Omental fat pad (tissue), 4 donors: ENCODE data around the gene FAM177A1. TPM values are rescaled to one million over a fixed set of nuclear protein-coding genes. Genes with fewer than 3 reads are reported as not detected.
A peak's percentile ranks its signal among the peaks of the same experiment; 100 is the strongest.

ENCODE experiments used
- ATAC-seq: fragments of 150-250 bp; one replicate; pipeline ENCODE4 v1.9.1; 2016; ENCODE audit warnings: mild to moderate bottlenecking, moderate library complexity; ENCODE audit not compliant: low FRiP score
- DNase-seq: peaks from one replicate; pipeline ENCODE4 v3.0.0-alpha.2; 2019; ENCODE audit warnings: low spot score
- total RNA-seq, 4 donors: library from RNA; depleted of rRNA; stranded (reverse); fragments of >200 nt; gene quantifications; one replicate each; pipeline ENCODE4 v1.1.0, GENCODE V29; 2016
- TF ChIP-seq, protein P1 (sequence below), 3 donors: fragments of 450-650 bp; IDR thresholded peaks; one replicate each; pipeline ENCODE4 v1.5.1; 2016 to 2017; ENCODE audit warnings: antibody characterized with exemption in 3 of 3, mild to moderate bottlenecking in 3 of 3, moderate library complexity in 2 of 3

FAM177A1 gene, protein sequence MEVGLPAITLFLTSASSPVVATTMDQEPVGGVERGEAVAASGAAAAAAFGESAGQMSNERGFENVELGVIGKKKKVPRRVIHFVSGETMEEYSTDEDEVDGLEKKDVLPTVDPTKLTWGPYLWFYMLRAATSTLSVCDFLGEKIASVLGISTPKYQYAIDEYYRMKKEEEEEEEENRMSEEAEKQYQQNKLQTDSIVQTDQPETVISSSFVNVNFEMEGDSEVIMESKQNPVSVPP
- 100 to 1,000 TPM in 1 of 4 donors, 10 to 100 TPM in 3; 35.7 to 123 (median 52.3) TPM for total RNA-seq

DNA sequence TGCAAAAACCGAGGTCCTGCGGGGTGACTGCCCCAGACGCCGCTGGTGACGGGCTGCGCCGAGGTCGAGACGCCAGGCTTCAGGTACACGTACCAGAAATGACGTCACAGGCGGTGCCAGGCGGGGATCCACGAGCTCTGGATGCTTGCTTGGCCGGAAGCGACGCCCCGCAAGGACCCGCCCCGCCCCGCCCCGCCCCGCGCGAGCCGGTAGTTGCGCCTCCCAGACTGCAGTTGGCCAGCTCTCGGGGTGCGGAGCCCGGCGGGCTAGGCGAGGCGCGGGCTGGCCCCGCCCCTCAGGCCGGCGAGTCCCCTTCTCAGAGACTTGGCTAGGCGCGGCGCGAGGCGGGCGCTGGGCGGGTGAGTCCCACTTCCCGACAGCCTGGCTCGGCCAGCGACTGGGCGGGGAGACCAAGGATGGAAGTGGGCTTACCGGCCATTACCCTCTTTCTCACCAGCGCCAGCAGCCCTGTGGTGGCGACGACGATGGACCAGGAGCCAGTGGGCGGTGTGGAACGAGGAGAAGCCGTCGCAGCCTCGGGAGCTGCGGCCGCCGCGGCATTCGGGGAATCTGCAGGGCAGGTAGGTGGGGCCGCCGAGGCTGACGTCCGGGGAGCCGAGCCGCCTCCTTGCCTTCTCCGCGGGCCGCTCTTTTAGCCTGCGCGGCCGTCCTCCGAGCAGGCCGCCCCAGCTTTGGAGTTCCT is at the start of gene FAM177A1:
Gene FAM177A1, plus strand, starts transcription at position 225 of the 703 bp plus-strand sequence. Its CDS starts 192 bp downstream, at position 417.
- ATAC-seq (peak; percentile 98), DNase-seq (peak; percentile 93)
- TF ChIP-seq, protein P1, sequence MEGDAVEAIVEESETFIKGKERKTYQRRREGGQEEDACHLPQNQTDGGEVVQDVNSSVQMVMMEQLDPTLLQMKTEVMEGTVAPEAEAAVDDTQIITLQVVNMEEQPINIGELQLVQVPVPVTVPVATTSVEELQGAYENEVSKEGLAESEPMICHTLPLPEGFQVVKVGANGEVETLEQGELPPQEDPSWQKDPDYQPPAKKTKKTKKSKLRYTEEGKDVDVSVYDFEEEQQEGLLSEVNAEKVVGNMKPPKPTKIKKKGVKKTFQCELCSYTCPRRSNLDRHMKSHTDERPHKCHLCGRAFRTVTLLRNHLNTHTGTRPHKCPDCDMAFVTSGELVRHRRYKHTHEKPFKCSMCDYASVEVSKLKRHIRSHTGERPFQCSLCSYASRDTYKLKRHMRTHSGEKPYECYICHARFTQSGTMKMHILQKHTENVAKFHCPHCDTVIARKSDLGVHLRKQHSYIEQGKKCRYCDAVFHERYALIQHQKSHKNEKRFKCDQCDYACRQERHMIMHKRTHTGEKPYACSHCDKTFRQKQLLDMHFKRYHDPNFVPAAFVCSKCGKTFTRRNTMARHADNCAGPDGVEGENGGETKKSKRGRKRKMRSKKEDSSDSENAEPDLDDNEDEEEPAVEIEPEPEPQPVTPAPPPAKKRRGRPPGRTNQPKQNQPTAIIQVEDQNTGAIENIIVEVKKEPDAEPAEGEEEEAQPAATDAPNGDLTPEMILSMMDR (IDR thresholded peaks at IDR 0.05), result no peak

DNA sequence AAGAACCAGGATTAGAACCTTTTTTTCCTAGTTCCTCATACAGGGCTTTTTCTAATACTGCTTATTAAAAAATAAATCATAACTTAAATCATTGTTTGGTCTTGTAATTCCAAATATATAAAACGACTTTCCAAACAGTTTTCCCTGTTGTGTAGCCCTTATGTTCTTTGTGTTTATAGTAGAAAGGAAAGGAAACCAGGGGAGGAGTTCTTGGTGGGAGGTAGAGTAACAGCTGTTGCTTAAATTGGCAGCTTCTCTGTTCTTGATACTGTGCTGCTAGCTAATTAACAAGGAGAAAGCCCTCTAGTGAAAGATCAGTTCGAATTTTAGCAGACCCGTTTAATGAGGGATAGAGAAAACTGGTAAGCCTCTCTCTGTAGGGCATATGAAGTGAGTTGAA is 48.3 kb upstream of the FAM177A1 start:
- TF ChIP-seq, protein P1 (IDR thresholded peaks at IDR 0.05), result no peak
- DNase-seq (no peak), ATAC-seq (no peak)

DNA sequence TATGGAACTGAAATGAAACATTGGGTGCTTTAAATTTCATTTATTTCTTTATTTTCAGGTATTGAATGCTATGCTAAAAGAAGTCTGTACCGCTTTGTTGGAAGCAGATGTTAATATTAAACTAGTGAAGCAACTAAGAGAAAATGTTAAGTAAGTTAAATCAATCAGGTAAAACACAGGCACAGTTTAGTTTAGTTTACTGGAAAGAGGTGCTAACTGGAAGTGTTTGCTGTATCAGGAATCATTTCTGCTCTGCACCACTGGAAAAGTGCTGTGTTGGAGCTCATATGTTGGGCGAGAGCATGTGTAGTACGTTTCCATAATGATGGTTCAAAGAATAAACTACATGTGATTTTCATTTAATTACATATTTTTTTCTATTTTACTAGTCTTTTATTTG is 46.6 kb upstream of the FAM177A1 start:
- TF ChIP-seq, protein P1 (IDR thresholded peaks at IDR 0.05), result no peak
- ATAC-seq, result no peak
- no peak for DNase-seq

DNA sequence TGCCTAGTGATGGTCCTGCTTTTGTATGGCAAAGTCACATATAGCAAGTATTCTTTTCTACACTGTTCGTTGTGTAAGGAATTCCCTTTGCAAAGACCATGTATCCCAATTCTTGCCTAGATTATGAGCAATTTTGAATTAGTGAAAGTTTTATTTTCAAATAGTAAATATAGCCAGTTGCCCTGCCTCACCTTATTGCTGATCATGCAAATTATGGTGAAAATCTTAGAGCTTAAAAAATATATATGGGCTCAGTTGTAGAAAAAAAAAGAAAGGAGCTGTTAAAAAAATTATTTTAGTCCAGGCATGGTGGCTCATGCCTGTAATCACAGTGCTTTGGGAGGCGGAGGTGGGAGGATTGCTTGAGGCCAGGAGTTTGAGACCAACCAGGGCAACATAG is 44.5 kb upstream of the FAM177A1 start:
- TF ChIP-seq, protein P1 (IDR thresholded peaks at IDR 0.05), result no peak
- ATAC-seq, result no peak
- DNase-seq, result no peak

DNA sequence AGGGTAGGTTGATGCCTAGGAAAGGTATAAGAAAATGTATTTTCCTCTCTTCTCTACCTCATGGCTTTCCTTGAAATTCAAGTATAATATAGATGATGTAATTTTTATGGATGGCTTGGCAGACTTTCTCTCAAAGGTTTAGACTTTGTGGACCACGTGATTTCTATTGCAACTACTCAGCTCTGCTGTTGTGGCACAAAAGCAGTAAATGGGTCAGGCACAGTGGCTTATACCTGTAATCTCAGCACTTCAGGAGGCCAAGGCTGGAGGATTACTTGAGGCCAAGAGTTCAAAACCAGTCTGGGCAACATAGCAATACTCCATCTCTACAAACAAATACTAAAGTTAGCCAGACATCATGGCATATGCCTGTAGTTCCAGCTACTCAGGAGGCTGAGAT is 41.2 kb upstream of the FAM177A1 start:
- TF ChIP-seq, protein P1 (IDR thresholded peaks at IDR 0.05), result no peak
- DNase-seq (no peak), ATAC-seq (no peak)

DNA sequence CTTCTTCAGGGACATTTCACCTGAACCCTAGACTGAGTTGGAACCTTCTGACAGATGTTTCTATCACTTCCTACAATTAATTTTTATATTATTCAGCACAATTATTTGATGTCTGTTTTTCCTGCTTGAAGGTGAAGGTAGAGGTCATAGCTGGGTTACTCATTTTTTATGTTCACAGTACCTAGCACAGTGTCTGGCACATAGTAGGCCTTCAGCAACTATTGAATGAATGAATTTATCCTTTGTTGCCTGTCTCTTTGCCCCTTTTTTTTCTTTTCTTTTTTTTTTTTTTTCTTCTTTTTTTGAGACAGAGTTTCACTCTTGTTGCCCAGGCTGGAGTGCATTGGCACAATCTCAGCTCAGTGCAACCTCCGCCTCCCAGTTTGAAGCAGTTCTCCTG is 29.5 kb upstream of the FAM177A1 start:
- no peak for DNase-seq
- no peak for ATAC-seq
- TF ChIP-seq, protein P1 (IDR thresholded peaks at IDR 0.05), result no peak

DNA sequence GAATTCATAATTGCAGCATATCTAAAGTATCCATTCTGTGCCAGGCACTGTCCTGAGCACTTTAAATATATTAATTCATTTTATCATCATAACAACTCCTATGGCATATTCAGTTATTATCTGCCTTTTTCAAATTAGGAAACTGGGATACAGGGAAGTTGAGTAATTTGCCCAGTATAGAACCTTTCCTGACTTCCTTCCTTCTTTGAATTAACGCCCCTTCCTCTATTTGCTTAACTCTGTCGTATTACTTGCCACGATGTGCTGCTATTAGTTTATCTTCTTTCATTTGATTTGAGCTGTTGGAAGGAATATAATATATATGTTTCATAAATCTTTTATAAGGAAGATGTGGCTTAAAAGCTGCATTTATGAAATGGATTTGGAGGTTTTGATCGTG is 25.4 kb upstream of the FAM177A1 start:
- DNase-seq, result no peak
- TF ChIP-seq, protein P1 (IDR thresholded peaks at IDR 0.05), result no peak
- ATAC-seq, result no peak
